Spleen (tissue), 11 donors: Measurements from ENCODE around the gene MCCC1. TPM values are rescaled to one million over a fixed set of nuclear protein-coding genes. Genes with fewer than 3 reads are reported as not detected.
"Not testable (repeated sequence)": the region's sequence is repeated elsewhere in the genome, so short reads cannot be mapped to it uniquely, and the experiment has no call there.

Source experiments
- DNase-seq: peaks from one replicate; pipeline ENCODE4 v3.0.0-alpha.2; 2020
- H3K27ac ChIP-seq, 8 donors: fragments of 200-600 bp; sonication (generic) in 7 of 8; 1 replicate in 4 of 8; 2 replicates in 4 of 8; pipeline versions ENCODE4 v1.5.0 to v1.8.0; 2016 to 2021; ENCODE audit warnings: inconsistent platforms in 4 of 8, mild to moderate bottlenecking in 4 of 8, moderate library complexity in 1 of 8
- H3K27me3 ChIP-seq, 7 donors: fragments of 200-600 bp; sonication (generic) in 6 of 7; replicated peaks in 1 of 7; 1 replicate in 4 of 7; 2 replicates in 3 of 7; pipeline versions ENCODE4 v1.5.0 to v1.8.0; 2016 to 2021; ENCODE audit warnings: inconsistent platforms in 3 of 7, mild to moderate bottlenecking in 1 of 7
- H3K36me3 ChIP-seq, 6 donors: fragments of 200-600 bp; sonication (generic) in 5 of 6; 1 replicate in 4 of 6; 2 replicates in 2 of 6; pipeline versions ENCODE4 v1.5.0 to v1.8.0; 2016 to 2021; ENCODE audit warnings: inconsistent platforms in 2 of 6
- H3K4me1 ChIP-seq, 6 donors: fragments of 200-600 bp; sonication (generic) in 5 of 6; 1 replicate in 3 of 6; 2 replicates in 3 of 6; pipeline versions ENCODE4 v1.5.0 to v1.8.0; 2016 to 2021; ENCODE audit warnings: inconsistent platforms in 3 of 6
- H3K4me3 ChIP-seq, 8 donors: fragments of 200-600 bp; sonication (generic) in 7 of 8; 1 replicate in 4 of 8; 2 replicates in 4 of 8; pipeline versions ENCODE4 v1.5.0 to v1.8.0; 2016 to 2021; ENCODE audit warnings: inconsistent platforms in 4 of 8, mild to moderate bottlenecking in 4 of 8, moderate library complexity in 2 of 8
- H3K9me3 ChIP-seq, 8 donors: fragments of 200-600 bp; sonication (generic) in 7 of 8; 1 replicate in 4 of 8; 2 replicates in 4 of 8; pipeline versions ENCODE4 v1.5.0 to v1.8.0; 2016 to 2021; ENCODE audit warnings: inconsistent platforms in 4 of 8
- CTCF ChIP-seq, 11 experiments: fragments of 200-600 bp in 7 of 11; fragments of 450-650 bp in 4 of 11; sonication (generic) in 4 of 11; IDR thresholded peaks in 8 of 11; conservative IDR thresholded peaks in 3 of 11; 1 replicate in 7 of 11; 2 replicates in 4 of 11; pipeline versions ENCODE4 v1.4.0 to v1.8.0; 2016 to 2021; ENCODE audit warnings: antibody characterized with exemption in 11 of 11, inconsistent platforms in 4 of 11, mild to moderate bottlenecking in 1 of 11
- POLR2A ChIP-seq, 3 donors: fragments of 450-650 bp; IDR thresholded peaks; one replicate each; pipeline ENCODE4 v1.5.1; 2017; ENCODE audit warnings: antibody characterized with exemption in 3 of 3, mild to moderate bottlenecking in 1 of 3
- POLR2AphosphoS5 ChIP-seq, 3 donors: sonication (generic); formaldehyde crosslinking; IDR thresholded peaks; one replicate each; pipeline ENCODE4 v1.5.1; 2017; ENCODE audit warnings: antibody characterized with exemption in 3 of 3
- WGBS, 5 donors: extraction: QIAGEN DNeasy Blood & Tissue Kit in 3 of 5; methylation state at CpG; one replicate each; pipeline versions ENCODE4 v1.1.5 to v1.1.7; 2013 to 2018; 5-methylcytosine and 5-hydroxymethylcytosine counted together
- intact Hi-C: fragments of 100-400 bp; cut with DNase I; formaldehyde crosslinking; loops from one replicate; pipeline ENCODE4 v1.15.0; 2023; ENCODE audit warnings: low total_unique reads
- polyA plus RNA-seq, 3 donors: library from polyadenylated mRNA; stranded (reverse); fragments of 200-250 nt; gene quantifications; one replicate each; pipeline ENCODE4 v1.2.1, GENCODE V29; 2013
- total RNA-seq, 7 donors: library from RNA; depleted of rRNA in 3 of 7; stranded (reverse); fragments of >200 nt in 3 of 7; fragmentation: NEBNext Ultra II Directional in 4 of 7; extraction: Animal tissue kit (Norgen Biotek cat#: 25700) in 4 of 7; gene quantifications; one replicate each; pipeline versions ENCODE4 v1.1.0 to v1.2.1, GENCODE V29; 2016 to 2021
- donor health status: healthy with polysubstance abuse.
- donor health status: DM: no; HTN: no; CAD: no; lungs with moderate emphysema.
- donor health status: DM: no; HTN: no; CAD: no.
- donor health status: Bipolar disorder and iron deficiency.
- donor health status: healthy.
- donor health status: DM: no; HTN: no; CAD: no.
- donor health status: DM: yes; HTN: yes; CAD: no.

The MCCC1 gene
- total and polyA plus RNA-seq, 10 donors, result 18.6 to 96.1 (median 28.7) TPM

GRCh38 chr3:183069086-183069485, 30.2 kb downstream of the MCCC1 start:
- Histone ChIP-seq H3K36me3 (peaks cover 6 to 87% (median 50%) of the 10 kb centered on the region in 6 donors), H3K27me3 (no peaks in the 10 kb centered on the region), H3K4me3 (no peak overlapping the region), H3K4me1 (peaks cover 0 to 5% (median 0%) of the 10 kb centered on the region in 6 donors), H3K27ac (no peak overlapping the region), H3K9me3 (no peaks in the 10 kb centered on the region)
- intact Hi-C loops, result no loop called here
- DNase-seq, result no peak
- no peak for TF ChIP-seq POLR2AphosphoS5 (IDR thresholded peaks at IDR 0.05)
- TF ChIP-seq POLR2A (IDR thresholded peaks at IDR 0.05), result no peak
- TF ChIP-seq CTCF (IDR thresholded peaks at IDR 0.05 in 8 of 11, conservative IDR thresholded peaks at IDR 0.05 in 3 of 11), result no peak
- WGBS, 5 donors, result 0 to 58% (median 0%) methylated on average over 1 of the region's 1 CpG

- DNase-seq, H3K4me3 ChIP-seq, H3K27me3 ChIP-seq, H3K27ac ChIP-seq, H3K4me1 ChIP-seq, H3K9me3 ChIP-seq, intact Hi-C loops: not testable (repeated sequence)
- 96 to 99% (median 98%) methylated on average over 2 of the region's 2 CpGs for WGBS, 5 donors
- peaks cover 6 to 89% (median 46%) of the 10 kb centered on the region in 6 donors for H3K36me3 ChIP-seq
These were observed 32.4 kb downstream of the MCCC1 start for GRCh38 chr3:183066891-183067290.

- WGBS, 5 donors, result 90 to 98% (median 94%) methylated on average over 14 to 36 of the region's 36 CpGs
- intact Hi-C loops, result no loop called here
- no peak for DNase-seq
These were observed 34.8 kb downstream of the MCCC1 start for GRCh38 chr3:183064475-183064874.

GRCh38 chr3:183061391-183062172, 37.7 kb downstream of the MCCC1 start:
- 86 to 96% (median 95%) methylated on average over 6 of the region's 6 CpGs for WGBS, 5 donors
- intact Hi-C loops, result no loop called here
- no peak for TF ChIP-seq POLR2AphosphoS5 (IDR thresholded peaks at IDR 0.05)
- no peak for TF ChIP-seq POLR2A (IDR thresholded peaks at IDR 0.05)
- no peak for TF ChIP-seq CTCF (IDR thresholded peaks at IDR 0.05 in 8 of 11, conservative IDR thresholded peaks at IDR 0.05 in 3 of 11)
- no peak for DNase-seq
- no peak overlapping the region for H3K27ac ChIP-seq
- H3K27me3 ChIP-seq, result no peaks in the 10 kb centered on the region
- no peak overlapping the region for H3K4me3 ChIP-seq
- H3K4me1 ChIP-seq, result no peaks in the 10 kb centered on the region
- H3K9me3 ChIP-seq, result no peaks in the 10 kb centered on the region
- H3K36me3 ChIP-seq, result peaks cover 0 to 48% (median 15%) of the 10 kb centered on the region in 6 donors

More at GRCh38 chr3:183064475-183064874, 34.8 kb downstream of the MCCC1 start:
- Histone ChIP-seq H3K9me3 (no peaks in the 10 kb centered on the region), H3K4me3 (no peak overlapping the region), H3K36me3 (peaks cover 4 to 68% (median 25%) of the 10 kb centered on the region in 6 donors), H3K27ac (no peak overlapping the region), H3K4me1 (no peaks in the 10 kb centered on the region), H3K27me3 (no peaks in the 10 kb centered on the region)
- TF ChIP-seq POLR2A (IDR thresholded peaks at IDR 0.05) (no peak), POLR2AphosphoS5 (IDR thresholded peaks at IDR 0.05) (no peak)

- H3K4me1 ChIP-seq, result no peaks in the 10 kb centered on the region
These were observed 40.9 kb downstream of the MCCC1 start for GRCh38 chr3:183058351-183058750.

More at GRCh38 chr3:183058351-183058750, 40.9 kb downstream of the MCCC1 start:
- DNase-seq, result no peak
- Histone ChIP-seq H3K4me3 (no peak overlapping the region), H3K9me3 (no peaks in the 10 kb centered on the region), H3K27me3 (no peaks in the 10 kb centered on the region), H3K27ac (no peak overlapping the region), H3K36me3 (peaks cover 0 to 52% (median 22%) of the 10 kb centered on the region in 6 donors)
- intact Hi-C loops, result no loop called here
- WGBS, 5 donors, result 93 to 100% (median 97%) methylated on average over 2 of the region's 2 CpGs
- TF ChIP-seq POLR2A (IDR thresholded peaks at IDR 0.05) (no peak), POLR2AphosphoS5 (IDR thresholded peaks at IDR 0.05) (no peak), CTCF (IDR thresholded peaks at IDR 0.05 in 8 of 11, conservative IDR thresholded peaks at IDR 0.05 in 3 of 11) (no peak)
